ENCODE measurements around the gene FAM9B.

DNA sequence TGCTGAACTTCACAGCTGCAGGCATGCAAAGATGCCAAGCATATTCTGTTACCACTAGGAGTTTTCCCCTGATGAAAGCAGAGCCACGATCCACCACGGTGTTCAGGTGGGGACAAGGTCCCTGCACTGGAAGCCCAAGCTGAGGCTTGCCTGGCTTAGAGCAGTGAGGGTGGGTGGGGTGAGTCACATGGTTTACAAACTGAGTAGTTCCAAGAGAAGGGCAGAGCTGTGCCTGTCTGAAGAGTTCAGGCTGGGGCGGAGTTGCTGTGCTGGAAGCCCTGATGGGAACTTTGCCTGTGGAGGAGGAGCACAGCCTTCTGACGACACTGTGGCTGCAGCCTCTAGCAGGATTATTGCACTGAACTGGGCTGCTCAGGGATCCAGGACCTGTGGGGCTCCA lies 45.5 kb downstream of the FAM9B start:
- TF ChIP-seq, protein P1, sequence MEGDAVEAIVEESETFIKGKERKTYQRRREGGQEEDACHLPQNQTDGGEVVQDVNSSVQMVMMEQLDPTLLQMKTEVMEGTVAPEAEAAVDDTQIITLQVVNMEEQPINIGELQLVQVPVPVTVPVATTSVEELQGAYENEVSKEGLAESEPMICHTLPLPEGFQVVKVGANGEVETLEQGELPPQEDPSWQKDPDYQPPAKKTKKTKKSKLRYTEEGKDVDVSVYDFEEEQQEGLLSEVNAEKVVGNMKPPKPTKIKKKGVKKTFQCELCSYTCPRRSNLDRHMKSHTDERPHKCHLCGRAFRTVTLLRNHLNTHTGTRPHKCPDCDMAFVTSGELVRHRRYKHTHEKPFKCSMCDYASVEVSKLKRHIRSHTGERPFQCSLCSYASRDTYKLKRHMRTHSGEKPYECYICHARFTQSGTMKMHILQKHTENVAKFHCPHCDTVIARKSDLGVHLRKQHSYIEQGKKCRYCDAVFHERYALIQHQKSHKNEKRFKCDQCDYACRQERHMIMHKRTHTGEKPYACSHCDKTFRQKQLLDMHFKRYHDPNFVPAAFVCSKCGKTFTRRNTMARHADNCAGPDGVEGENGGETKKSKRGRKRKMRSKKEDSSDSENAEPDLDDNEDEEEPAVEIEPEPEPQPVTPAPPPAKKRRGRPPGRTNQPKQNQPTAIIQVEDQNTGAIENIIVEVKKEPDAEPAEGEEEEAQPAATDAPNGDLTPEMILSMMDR (IDR thresholded peaks at IDR 0.05), result no peak
- no peak for TF ChIP-seq POLR2A (IDR thresholded peaks at IDR 0.05)

Data from vagina (tissue), 2 donors.